CD14-positive monocyte (primary cell): ENCODE results near the gene ABHD10. TPM values are rescaled to one million over a fixed set of nuclear protein-coding genes. Genes with fewer than 3 reads are reported as not detected.

Source experiments
- DNase-seq, 3 donors: peaks; one replicate each; pipeline ENCODE4 v3.0.0-alpha.2; 2011 to 2022
- H2AFZ ChIP-seq: 2 replicates; pipeline ENCODE4 v1.6.0; 2012; ENCODE audit warnings: mild to moderate bottlenecking, low read depth, low read length, inconsistent platforms; ENCODE audit not compliant: insufficient read depth, poor library complexity, severe bottlenecking
- H3K27ac ChIP-seq, 2 donors: 1 replicate in 1 of 2; 2 replicates in 1 of 2; pipeline ENCODE4 v1.5.1; 2012 to 2013; ENCODE audit warnings: low read length in 2 of 2, control low read depth in 1 of 2, inconsistent platforms in 1 of 2, low read depth in 1 of 2, mild to moderate bottlenecking in 1 of 2
- H3K27me3 ChIP-seq, 2 donors: one replicate each; pipeline versions ENCODE4 v1.6.0 to v1.6.1; 2011 to 2013; ENCODE audit warnings: low read length in 2 of 2; ENCODE audit not compliant: control insufficient read depth in 2 of 2, insufficient read depth in 2 of 2
- H3K36me3 ChIP-seq, 2 donors: replicated peaks in 1 of 2; 1 replicate in 1 of 2; 2 replicates in 1 of 2; pipeline versions ENCODE4 v1.5.1 to v1.6.1; 2012 to 2013; ENCODE audit warnings: low read length in 2 of 2, control low read depth in 1 of 2, inconsistent platforms in 1 of 2, mild to moderate bottlenecking in 1 of 2; ENCODE audit not compliant: insufficient read depth in 2 of 2, control insufficient read depth in 1 of 2
- H3K4me1 ChIP-seq, 2 donors: 1 replicate in 1 of 2; 2 replicates in 1 of 2; pipeline versions ENCODE4 v1.5.1 to v1.6.1; 2012 to 2013; ENCODE audit warnings: low read length in 2 of 2, control low read depth in 1 of 2, inconsistent platforms in 1 of 2, mild to moderate bottlenecking in 1 of 2, moderate library complexity in 1 of 2; ENCODE audit not compliant: insufficient read depth in 2 of 2, control insufficient read depth in 1 of 2
- H3K4me2 ChIP-seq: replicated peaks from 2 replicates; pipeline ENCODE3; 2012; ENCODE audit warnings: low read length, moderate library complexity, mild to moderate bottlenecking; ENCODE audit not compliant: poor library complexity, severe bottlenecking; ENCODE audit errors: extremely low read depth
- H3K4me3 ChIP-seq, 3 experiments: fragments of 200-600 bp in 1 of 3; sonication (generic) in 1 of 3; replicated peaks in 1 of 3; 1 replicate in 2 of 3; 2 replicates in 1 of 3; pipeline ENCODE4 v1.5.1; 2011 to 2013; ENCODE audit warnings: low read length in 3 of 3, mild to moderate bottlenecking in 3 of 3, control low read depth in 2 of 3, low read depth in 2 of 3, inconsistent platforms in 1 of 3, moderate library complexity in 1 of 3
- H3K79me2 ChIP-seq: 2 replicates; pipeline ENCODE4 v1.6.0; 2012; ENCODE audit warnings: mild to moderate bottlenecking, control low read depth, inconsistent platforms, low read length, moderate library complexity; ENCODE audit not compliant: insufficient read depth
- H3K9ac ChIP-seq: 2 replicates; pipeline ENCODE4 v1.6.0; 2017; ENCODE audit warnings: low read length, mild to moderate bottlenecking; ENCODE audit not compliant: insufficient read depth, poor library complexity, severe bottlenecking
- H3K9me3 ChIP-seq, 2 donors: replicated peaks in 1 of 2; 1 replicate in 1 of 2; 2 replicates in 1 of 2; pipeline versions ENCODE4 v1.5.1 to v1.6.1; 2012 to 2013; ENCODE audit warnings: low read length in 2 of 2, control low read depth in 1 of 2; ENCODE audit not compliant: control insufficient read depth in 1 of 2, insufficient read depth in 1 of 2
- H4K20me1 ChIP-seq: 2 replicates; pipeline ENCODE4 v1.6.0; 2012; ENCODE audit warnings: mild to moderate bottlenecking, low read length, control low read depth, moderate library complexity; ENCODE audit not compliant: insufficient read depth
- H3K27ac Mint-ChIP-seq, 7 donors: one replicate each; pipeline ENCODE4 v1.8.0; 2020; ENCODE audit warnings: mild to moderate bottlenecking in 7 of 7, mixed read lengths in 7 of 7, moderate library complexity in 6 of 7, inconsistent platforms in 2 of 7
- H3K27me3 Mint-ChIP-seq, 3 donors: one replicate each; pipeline ENCODE4 v1.8.0; 2021 to 2022; ENCODE audit warnings: low read depth in 3 of 3, mild to moderate bottlenecking in 3 of 3, mixed read lengths in 3 of 3, moderate library complexity in 3 of 3, inconsistent platforms in 1 of 3
- H3K36me3 Mint-ChIP-seq, 2 donors: one replicate each; pipeline ENCODE4 v1.8.0; 2020; ENCODE audit warnings: mixed read lengths in 2 of 2, inconsistent platforms in 1 of 2, mild to moderate bottlenecking in 1 of 2
- H3K4me1 Mint-ChIP-seq: one replicate; pipeline ENCODE4 v1.8.0; 2020; ENCODE audit warnings: mild to moderate bottlenecking, mixed read lengths
- H3K4me3 Mint-ChIP-seq, 2 donors: one replicate each; pipeline ENCODE4 v1.8.0; 2020; ENCODE audit warnings: mild to moderate bottlenecking in 2 of 2, mixed read lengths in 2 of 2, moderate library complexity in 1 of 2
- H3K9me3 Mint-ChIP-seq, 7 donors: one replicate each; pipeline ENCODE4 v1.8.0; 2020 to 2022; ENCODE audit warnings: mixed read lengths in 7 of 7, mild to moderate bottlenecking in 6 of 7, moderate library complexity in 6 of 7, inconsistent platforms in 2 of 7
- CTCF ChIP-seq: fragments of 200-600 bp; IDR thresholded peaks from one replicate; pipeline ENCODE4 v1.8.0; 2022; ENCODE audit warnings: antibody characterized with exemption, mild to moderate bottlenecking
- WGBS: methylation state at CpG from one replicate; pipeline ENCODE4 v1.1.5; 2013; ENCODE audit warnings: missing lambda C conversion rate; ENCODE audit not compliant: insufficient coverage; 5-methylcytosine and 5-hydroxymethylcytosine counted together
- intact Hi-C, 2 donors: fragments of 100-400 bp; cut with micrococcal nuclease; formaldehyde crosslinking; loops; one replicate each; pipeline versions ENCODE4 v1.15.0 to v1.15.1; 2023
- polyA plus RNA-seq, 3 donors: library from polyadenylated mRNA; depleted of rRNA in 1 of 3; unstranded in 2 of 3; stranded (reverse) in 1 of 3; fragments of 300-500 nt in 2 of 3; fragments of >200 nt in 1 of 3; fragmentation: Illumina TruSeq in 2 of 3; gene quantifications; 1 replicate in 2 of 3; 2 replicates in 1 of 3; pipeline ENCODE4 v1.2.3, GENCODE V29; 2012 to 2021

Gene ABHD10
- polyA plus RNA-seq, 3 donors = 15.2 to 22.3 (median 17.0) TPM

GRCh38 chr3:112027142-112027541, 48.3 kb downstream of the ABHD10 start:
- WGBS = 93% methylated on average over 2 of the region's 4 CpGs
- Histone ChIP-seq H3K27ac (no peak overlapping the region), H3K79me2 (no peaks in the 10 kb centered on the region), H3K9ac (no peak overlapping the region), H3K36me3 (no peaks in the 10 kb centered on the region), H3K9me3 (no peaks in the 10 kb centered on the region), H3K27me3 (no peaks in the 10 kb centered on the region), H3K4me3 (no peak overlapping the region), H3K4me2 (no peak overlapping the region), H3K4me1 (no peaks in the 10 kb centered on the region), H2AFZ (no peak overlapping the region), H4K20me1 (no peaks in the 10 kb centered on the region)
- no peak overlapping the region for H3K27ac Mint-ChIP-seq
- intact Hi-C loops = no loop called here
- DNase-seq = no peak
- no peaks in the 10 kb centered on the region for H3K36me3 Mint-ChIP-seq
- TF ChIP-seq CTCF = no peak
- H3K4me3 Mint-ChIP-seq = no peak overlapping the region
- H3K9me3 Mint-ChIP-seq = peaks cover 0 to 9% (median 4%) of the 10 kb centered on the region in 7 donors
- H3K27me3 Mint-ChIP-seq = peaks cover 0 to 5% (median 0%) of the 10 kb centered on the region in 3 donors
- peaks cover under 1% of the 10 kb centered on the region for H3K4me1 Mint-ChIP-seq

- H3K4me2 ChIP-seq = no peak overlapping the region
- no peak for TF ChIP-seq CTCF
- H3K4me3 Mint-ChIP-seq = no peak overlapping the region
- H4K20me1 ChIP-seq = no peaks in the 10 kb centered on the region
- H3K79me2 ChIP-seq = no peaks in the 10 kb centered on the region
- H3K9me3 Mint-ChIP-seq = peaks cover 0 to 9% (median 4%) of the 10 kb centered on the region in 7 donors
- no peaks in the 10 kb centered on the region for H3K36me3 Mint-ChIP-seq
- no peaks in the 10 kb centered on the region for H3K4me1 Mint-ChIP-seq
- 50% methylated on average over 1 of the region's 4 CpGs for WGBS
- peaks cover 0 to 5% (median 0%) of the 10 kb centered on the region in 3 donors for H3K27me3 Mint-ChIP-seq
- no peaks in the 10 kb centered on the region for H3K27me3 ChIP-seq
- H3K36me3 ChIP-seq = no peaks in the 10 kb centered on the region
- H3K27ac ChIP-seq = no peak overlapping the region
- intact Hi-C loops = no loop called here
- no peak overlapping the region for H2AFZ ChIP-seq
- H3K4me3 ChIP-seq = no peak overlapping the region
- no peak for DNase-seq
- H3K4me1 ChIP-seq = no peaks in the 10 kb centered on the region
- H3K27ac Mint-ChIP-seq = no peak overlapping the region
- H3K9me3 ChIP-seq = no peaks in the 10 kb centered on the region
- H3K9ac ChIP-seq = no peak overlapping the region
Observed at GRCh38 chr3:112027826-112028225, 49.0 kb downstream of the ABHD10 start.
